ENCODE results near the gene LHFPL2.

DNA sequence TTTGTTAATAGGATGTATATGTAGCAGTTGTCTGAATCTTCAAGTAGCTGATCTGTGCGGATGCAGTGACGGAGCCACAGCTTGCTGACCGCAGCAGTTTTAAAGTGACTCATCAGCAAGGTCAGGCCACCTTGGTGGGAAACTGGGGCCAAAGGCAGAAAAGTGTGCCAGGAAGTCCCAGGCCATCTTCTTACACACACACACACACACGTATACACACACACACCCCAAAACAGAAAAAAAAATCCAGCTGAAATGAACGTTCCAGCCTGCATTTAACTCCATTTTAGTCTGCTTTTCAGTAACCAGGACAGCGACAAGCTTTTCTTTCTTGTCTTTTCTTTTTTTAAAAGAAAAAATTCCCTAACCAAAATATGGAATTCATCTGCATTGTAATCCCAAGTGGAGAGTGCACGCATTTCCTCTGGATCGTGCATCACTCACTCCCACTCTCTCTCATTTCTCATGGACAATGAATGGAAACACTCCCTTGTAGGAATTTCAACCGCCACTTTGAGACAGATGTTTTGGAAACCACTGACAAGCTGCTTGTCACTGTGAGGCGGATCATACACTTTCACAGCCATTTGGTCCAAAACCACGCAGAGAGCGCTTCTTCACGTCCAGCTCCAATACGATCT is 103.9 kb downstream of the LHFPL2 start:
- TF ChIP-seq ARNT (IDR thresholded peaks at IDR 0.05) (no peak), FOXM1 (IDR thresholded peaks at IDR 0.05; ENCODE audit: borderline replicate concordance) (no peak), ELF4 (IDR thresholded peaks at IDR 0.05) (no peak), TARDBP (IDR thresholded peaks at IDR 0.05) (no peak), ZNF384 (IDR thresholded peaks at IDR 0.05) (no peak), HDGF (IDR thresholded peaks at IDR 0.05; ENCODE audit: borderline replicate concordance) (no peak), FOXA1 (IDR thresholded peaks at IDR 0.05) (no peak), FOXK2 (IDR thresholded peaks at IDR 0.05) (no peak), SP1 (IDR thresholded peaks at IDR 0.05) (no peak), BHLHE40 (IDR thresholded peaks at IDR 0.05; ENCODE audit: borderline replicate concordance) (no peak), CTBP1 (IDR thresholded peaks at IDR 0.05; ENCODE audit: borderline replicate concordance) (no peak)
- TF ChIP-seq, protein P1, sequence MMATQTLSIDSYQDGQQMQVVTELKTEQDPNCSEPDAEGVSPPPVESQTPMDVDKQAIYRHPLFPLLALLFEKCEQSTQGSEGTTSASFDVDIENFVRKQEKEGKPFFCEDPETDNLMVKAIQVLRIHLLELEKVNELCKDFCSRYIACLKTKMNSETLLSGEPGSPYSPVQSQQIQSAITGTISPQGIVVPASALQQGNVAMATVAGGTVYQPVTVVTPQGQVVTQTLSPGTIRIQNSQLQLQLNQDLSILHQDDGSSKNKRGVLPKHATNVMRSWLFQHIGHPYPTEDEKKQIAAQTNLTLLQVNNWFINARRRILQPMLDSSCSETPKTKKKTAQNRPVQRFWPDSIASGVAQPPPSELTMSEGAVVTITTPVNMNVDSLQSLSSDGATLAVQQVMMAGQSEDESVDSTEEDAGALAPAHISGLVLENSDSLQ (IDR thresholded peaks at IDR 0.05), result no peak
